Panc1 (cell line): ENCODE data around the gene FAM83C.

Source experiments
- CTCF ChIP-seq: fragments of 450-650 bp; IDR thresholded peaks from 2 replicates; pipeline ENCODE4 v1.5.1; 2017; ENCODE audit warnings: mild to moderate bottlenecking
- POLR2AphosphoS5 ChIP-seq: IDR thresholded peaks from 2 replicates; pipeline ENCODE4 v1.6.1; 2012; ENCODE audit warnings: mild to moderate bottlenecking, low read depth, low read length, moderate library complexity
- SIN3A ChIP-seq: IDR thresholded peaks from 2 replicates; pipeline ENCODE4 v1.6.1; 2012; ENCODE audit warnings: low read depth, mild to moderate bottlenecking, low read length, moderate library complexity, borderline replicate concordance; ENCODE audit not compliant: insufficient read depth
- TCF7L2 ChIP-seq: IDR thresholded peaks from 2 replicates; pipeline ENCODE4 v1.6.1; 2011; ENCODE audit warnings: mild to moderate bottlenecking, low read depth, low read length, inconsistent platforms
- TF ChIP-seq, protein P1 (sequence below), 2 experiments: IDR thresholded peaks; 2 replicates each; pipeline ENCODE4 v1.6.1; 2011 to 2012; ENCODE audit warnings: low read depth in 2 of 2, control low read depth in 1 of 2, low read length in 1 of 2, mild to moderate bottlenecking in 1 of 2, moderate library complexity in 1 of 2; ENCODE audit not compliant: insufficient read depth in 1 of 2

GRCh38 chr20:35333606-35334005, 41.4 kb upstream of the FAM83C start:
- TF ChIP-seq CTCF: no peak
- TF ChIP-seq, protein P1, sequence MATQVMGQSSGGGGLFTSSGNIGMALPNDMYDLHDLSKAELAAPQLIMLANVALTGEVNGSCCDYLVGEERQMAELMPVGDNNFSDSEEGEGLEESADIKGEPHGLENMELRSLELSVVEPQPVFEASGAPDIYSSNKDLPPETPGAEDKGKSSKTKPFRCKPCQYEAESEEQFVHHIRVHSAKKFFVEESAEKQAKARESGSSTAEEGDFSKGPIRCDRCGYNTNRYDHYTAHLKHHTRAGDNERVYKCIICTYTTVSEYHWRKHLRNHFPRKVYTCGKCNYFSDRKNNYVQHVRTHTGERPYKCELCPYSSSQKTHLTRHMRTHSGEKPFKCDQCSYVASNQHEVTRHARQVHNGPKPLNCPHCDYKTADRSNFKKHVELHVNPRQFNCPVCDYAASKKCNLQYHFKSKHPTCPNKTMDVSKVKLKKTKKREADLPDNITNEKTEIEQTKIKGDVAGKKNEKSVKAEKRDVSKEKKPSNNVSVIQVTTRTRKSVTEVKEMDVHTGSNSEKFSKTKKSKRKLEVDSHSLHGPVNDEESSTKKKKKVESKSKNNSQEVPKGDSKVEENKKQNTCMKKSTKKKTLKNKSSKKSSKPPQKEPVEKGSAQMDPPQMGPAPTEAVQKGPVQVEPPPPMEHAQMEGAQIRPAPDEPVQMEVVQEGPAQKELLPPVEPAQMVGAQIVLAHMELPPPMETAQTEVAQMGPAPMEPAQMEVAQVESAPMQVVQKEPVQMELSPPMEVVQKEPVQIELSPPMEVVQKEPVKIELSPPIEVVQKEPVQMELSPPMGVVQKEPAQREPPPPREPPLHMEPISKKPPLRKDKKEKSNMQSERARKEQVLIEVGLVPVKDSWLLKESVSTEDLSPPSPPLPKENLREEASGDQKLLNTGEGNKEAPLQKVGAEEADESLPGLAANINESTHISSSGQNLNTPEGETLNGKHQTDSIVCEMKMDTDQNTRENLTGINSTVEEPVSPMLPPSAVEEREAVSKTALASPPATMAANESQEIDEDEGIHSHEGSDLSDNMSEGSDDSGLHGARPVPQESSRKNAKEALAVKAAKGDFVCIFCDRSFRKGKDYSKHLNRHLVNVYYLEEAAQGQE (IDR thresholded peaks at IDR 0.05; ENCODE audit: insufficient read depth in 1 of 2, low read depth in 2 of 2, low read length in 1 of 2): no peak
- no peak for TF ChIP-seq POLR2AphosphoS5
- no peak for TF ChIP-seq SIN3A
- TF ChIP-seq TCF7L2: no peak
